Frontal cortex (tissue), 4 donors: ENCODE measurements around the gene TXNRD3. TPM values are rescaled to one million over a fixed set of nuclear protein-coding genes. Genes with fewer than 3 reads are reported as not detected.

Experiments used
- DNase-seq, 2 donors: peaks; one replicate each; pipeline ENCODE4 v3.0.0; 2012; ENCODE audit warnings: low spot score in 2 of 2
- FAIRE-seq: peaks from 2 replicates; lab custom pipeline; 2012; peaks lifted over from hg19 to GRCh38; lab: Jason Lieb, UNC
- small RNA-seq: library from RNA; depleted of rRNA; stranded (forward); fragments of <200 nt; gene quantifications from one replicate; pipeline ENCODE3, GENCODE V24; 2014
- total RNA-seq: library from RNA; depleted of rRNA; stranded (reverse); fragments of >200 nt; gene quantifications from one replicate; pipeline ENCODE4 v1.2.3, GENCODE V29; 2014
- donor health status: control.
- donor health status: control.
- donor health status: control.

Gene TXNRD3
- total RNA-seq, 1 donor from 2014 or later, result 19.2 TPM

DNA sequence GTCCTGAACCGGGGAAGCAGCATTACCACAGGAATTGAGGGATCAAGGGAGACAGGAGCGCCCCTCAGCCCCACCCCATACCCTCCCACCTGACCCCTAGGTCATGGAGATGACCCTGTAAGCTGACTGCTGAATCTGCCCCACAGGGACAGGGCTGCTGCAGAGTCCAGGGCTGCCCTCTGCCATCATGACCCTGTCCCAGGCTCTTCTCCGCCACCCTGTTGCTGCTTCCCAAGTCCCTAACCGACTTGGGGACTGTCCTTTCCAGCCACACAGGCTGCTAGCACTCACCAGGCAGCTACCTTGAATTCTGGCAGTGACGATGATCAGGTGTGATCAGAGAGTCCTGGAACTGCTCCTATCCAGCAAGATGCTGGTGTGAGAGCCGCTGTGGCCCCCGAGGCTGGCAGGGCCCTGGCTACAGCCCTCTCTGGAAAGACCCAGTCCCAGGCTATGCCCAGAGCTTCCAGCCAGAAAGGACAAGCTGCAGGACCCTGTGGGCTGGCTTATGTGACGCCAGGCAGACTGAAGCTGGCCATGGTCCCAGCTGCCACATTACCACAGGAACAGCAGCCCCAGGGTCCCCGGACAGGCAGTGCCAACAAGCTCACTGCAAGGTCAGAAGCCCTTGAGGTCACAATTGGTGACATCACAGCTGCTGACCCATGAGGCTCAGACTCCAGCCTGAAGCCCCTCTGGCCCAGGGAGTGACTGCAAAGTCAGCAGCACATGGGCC, 96.4 kb downstream of the TXNRD3 start, which contains the start of gene C3orf22:
Gene C3orf22, minus strand, starts transcription at position 597 of the 736 bp plus-strand sequence. CDS start 5,542 bp downstream, outside the sequence.
- no peak for FAIRE-seq
- DNase-seq, result no peak

GRCh38 chr3:126557761-126558160, 97.2 kb downstream of the TXNRD3 start:
- no peak for FAIRE-seq
- no peak for DNase-seq

DNA sequence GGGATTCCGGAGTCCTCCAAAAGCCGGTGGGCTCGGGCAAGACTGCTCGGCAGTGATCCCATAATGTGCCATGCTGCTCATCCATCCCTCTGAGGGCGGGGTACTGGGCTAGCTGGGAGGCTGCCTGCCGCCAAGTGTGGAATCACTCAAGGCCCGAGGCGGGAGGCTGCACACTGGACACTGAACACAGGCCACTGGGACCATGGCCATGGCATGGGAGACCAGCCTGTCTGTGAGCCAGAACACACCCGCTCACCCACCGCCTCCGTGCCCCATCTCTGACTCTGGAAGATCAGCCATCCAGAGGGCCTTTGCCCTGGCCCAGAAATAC, 97.5 kb downstream of the TXNRD3 start:
- no peak for FAIRE-seq
- DNase-seq, result no peak

Small RNAs within 50 kb of the gene (small RNA-seq; reads per million reads assigned to genes)
- not detected for gene RNA5SP138

Other genes starting within 250 kb of the TXNRD3 start
- gene ZXDC, start 179.2 kb downstream of the TXNRD3 start, total RNA-seq, result 36.3 TPM
- not detected for gene UROC1, start 137.4 kb downstream of the TXNRD3 start, total RNA-seq
- gene CHST13, start 131.0 kb downstream of the TXNRD3 start, total RNA-seq, result under 0.01 TPM
- not detected for gene C3orf22, start 96.2 kb downstream of the TXNRD3 start, total RNA-seq
- gene CHCHD6, start 49.1 kb upstream of the TXNRD3 start, total RNA-seq, result 33.8 TPM